WTC11 (cell line): ENCODE data around the gene GABRR3.

Source experiments
- CREB1 ChIP-seq: sonication (generic); formaldehyde crosslinking; IDR thresholded peaks from 2 replicates; pipeline ENCODE4 v1.8.0; 2023; ENCODE audit warnings: mild to moderate bottlenecking, missing genetic modification reagents
- CTCF ChIP-seq: fragments of 200-600 bp; IDR thresholded peaks from 2 replicates; pipeline ENCODE4 v1.8.0; 2022; ENCODE audit warnings: antibody characterized with exemption
- ELF4 ChIP-seq: sonication (generic); formaldehyde crosslinking; IDR thresholded peaks from 2 replicates; pipeline ENCODE4 v1.8.1; 2022; ENCODE audit warnings: low read depth, mild to moderate bottlenecking, moderate library complexity, missing genetic modification reagents
- ESRRA ChIP-seq: sonication (generic); formaldehyde crosslinking; IDR thresholded peaks from 2 replicates; pipeline ENCODE4 v1.8.1; 2022; ENCODE audit warnings: mild to moderate bottlenecking, missing genetic modification reagents, borderline replicate concordance
- GABPB1 ChIP-seq: sonication (generic); formaldehyde crosslinking; IDR thresholded peaks from 2 replicates; pipeline ENCODE4 v1.8.1; 2023; ENCODE audit warnings: mild to moderate bottlenecking, missing genetic modification reagents
- MAX ChIP-seq: sonication (generic); formaldehyde crosslinking; IDR thresholded peaks from 2 replicates; pipeline ENCODE4 v1.8.0; 2022; ENCODE audit warnings: mild to moderate bottlenecking, missing genetic modification reagents
- MXD4 ChIP-seq: fragments of 250-450 bp; sonication (Bioruptor Pico); IDR thresholded peaks from 2 replicates; pipeline ENCODE4 v1.8.0; 2021; ENCODE audit warnings: mild to moderate bottlenecking, moderate library complexity, borderline replicate concordance
- TEAD1 ChIP-seq: sonication (generic); formaldehyde crosslinking; IDR thresholded peaks from 2 replicates; pipeline ENCODE4 v1.8.0; 2022; ENCODE audit warnings: mild to moderate bottlenecking, missing genetic modification reagents
- ZBTB21 ChIP-seq: sonication (generic); formaldehyde crosslinking; IDR thresholded peaks from 2 replicates; pipeline ENCODE4 v1.8.1; 2023; ENCODE audit warnings: mild to moderate bottlenecking, missing genetic modification reagents, borderline replicate concordance
- ZNF121 ChIP-seq: sonication (generic); formaldehyde crosslinking; IDR thresholded peaks from 2 replicates; pipeline ENCODE4 v1.8.0; 2023; ENCODE audit warnings: missing genetic modification reagents
- ZNF423 ChIP-seq: fragments of 250-450 bp; sonication (Bioruptor Pico); IDR thresholded peaks from 2 replicates; pipeline ENCODE4 v2.1.2; 2022; ENCODE audit warnings: mild to moderate bottlenecking, moderate library complexity
- ZNF512 ChIP-seq: sonication (generic); formaldehyde crosslinking; IDR thresholded peaks from 2 replicates; pipeline ENCODE4 v1.8.1; 2022; ENCODE audit warnings: missing genetic modification reagents, borderline replicate concordance
- ZNF671 ChIP-seq: fragments of 250-450 bp; sonication (Bioruptor Pico); IDR thresholded peaks from 2 replicates; pipeline ENCODE4 v1.8.0; 2021; ENCODE audit warnings: mild to moderate bottlenecking
- TF ChIP-seq, protein P1 (sequence below): sonication (generic); formaldehyde crosslinking; IDR thresholded peaks from 2 replicates; pipeline ENCODE4 v1.8.1; 2023; ENCODE audit warnings: mild to moderate bottlenecking, missing genetic modification reagents

DNA sequence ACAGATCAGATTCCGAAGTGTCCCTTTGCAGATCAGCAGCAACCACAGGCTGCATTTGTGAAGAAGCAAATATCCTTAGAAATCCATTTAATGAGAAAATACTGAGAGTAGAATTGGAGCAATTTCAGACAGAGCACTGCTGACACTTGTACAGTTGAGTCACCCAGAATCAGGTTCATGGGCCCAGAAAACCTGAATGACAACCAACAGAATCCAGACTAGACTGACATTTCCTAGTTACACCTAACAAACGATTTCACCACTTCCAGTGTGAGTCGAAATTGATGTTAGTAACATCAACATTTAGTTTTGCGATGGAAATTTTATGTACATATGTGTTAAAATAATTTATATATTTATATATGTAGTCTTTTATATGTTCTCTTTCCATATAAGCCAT is 16.8 kb downstream of the GABRR3 start:
- no peak for TF ChIP-seq CTCF
- TF ChIP-seq MAX: no peak
- no peak for TF ChIP-seq CREB1 (CRISPR knock-in tag)
- TF ChIP-seq ELF4 (CRISPR knock-in tag): no peak
- TF ChIP-seq GABPB1 (CRISPR knock-in tag): no peak
- no peak for TF ChIP-seq ESRRA (CRISPR knock-in tag)
- TF ChIP-seq, protein P1, sequence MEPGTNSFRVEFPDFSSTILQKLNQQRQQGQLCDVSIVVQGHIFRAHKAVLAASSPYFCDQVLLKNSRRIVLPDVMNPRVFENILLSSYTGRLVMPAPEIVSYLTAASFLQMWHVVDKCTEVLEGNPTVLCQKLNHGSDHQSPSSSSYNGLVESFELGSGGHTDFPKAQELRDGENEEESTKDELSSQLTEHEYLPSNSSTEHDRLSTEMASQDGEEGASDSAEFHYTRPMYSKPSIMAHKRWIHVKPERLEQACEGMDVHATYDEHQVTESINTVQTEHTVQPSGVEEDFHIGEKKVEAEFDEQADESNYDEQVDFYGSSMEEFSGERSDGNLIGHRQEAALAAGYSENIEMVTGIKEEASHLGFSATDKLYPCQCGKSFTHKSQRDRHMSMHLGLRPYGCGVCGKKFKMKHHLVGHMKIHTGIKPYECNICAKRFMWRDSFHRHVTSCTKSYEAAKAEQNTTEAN (CRISPR knock-in tag): no peak
- no peak for TF ChIP-seq ZNF121 (CRISPR knock-in tag)
- no peak for TF ChIP-seq TEAD1 (CRISPR knock-in tag)
- TF ChIP-seq ZNF512 (CRISPR knock-in tag): no peak
- no peak for TF ChIP-seq MXD4 (CRISPR knock-in tag)
- no peak for TF ChIP-seq ZNF423
- no peak for TF ChIP-seq ZBTB21 (CRISPR knock-in tag)
- no peak for TF ChIP-seq ZNF671 (CRISPR knock-in tag)
